Duodenal mucosa (tissue), 2 donors: ENCODE data around the gene SH3GL1.

Experiments
- H3K27ac ChIP-seq: one replicate; pipeline ENCODE4 v1.7.0; 2013; ENCODE audit warnings: low read depth, low read length
- H3K27me3 ChIP-seq, 2 donors: one replicate each; pipeline ENCODE4 v1.7.0; 2013; ENCODE audit warnings: low read length in 2 of 2, control low read depth in 1 of 2; ENCODE audit not compliant: insufficient read depth in 2 of 2, control insufficient read depth in 1 of 2
- H3K36me3 ChIP-seq, 2 donors: one replicate each; pipeline ENCODE4 v1.7.0; 2013; ENCODE audit warnings: low read length in 2 of 2, control low read depth in 1 of 2; ENCODE audit not compliant: insufficient read depth in 2 of 2, control insufficient read depth in 1 of 2
- H3K4me1 ChIP-seq, 2 donors: one replicate each; pipeline ENCODE4 v1.7.0; 2013; ENCODE audit warnings: low read length in 2 of 2, control low read depth in 1 of 2; ENCODE audit not compliant: insufficient read depth in 2 of 2, control insufficient read depth in 1 of 2
- H3K4me3 ChIP-seq, 2 donors: one replicate each; pipeline ENCODE4 v1.7.0; 2013; ENCODE audit warnings: low read length in 2 of 2, low read depth in 1 of 2
- H3K9ac ChIP-seq, 2 donors: one replicate each; pipeline ENCODE4 v1.7.0; 2013; ENCODE audit warnings: low read length in 2 of 2, low read depth in 1 of 2
- H3K9me3 ChIP-seq, 2 donors: one replicate each; pipeline ENCODE4 v1.7.0; 2013; ENCODE audit warnings: low read length in 2 of 2, control low read depth in 1 of 2; ENCODE audit not compliant: control insufficient read depth in 1 of 2

SH3GL1 gene

DNA sequence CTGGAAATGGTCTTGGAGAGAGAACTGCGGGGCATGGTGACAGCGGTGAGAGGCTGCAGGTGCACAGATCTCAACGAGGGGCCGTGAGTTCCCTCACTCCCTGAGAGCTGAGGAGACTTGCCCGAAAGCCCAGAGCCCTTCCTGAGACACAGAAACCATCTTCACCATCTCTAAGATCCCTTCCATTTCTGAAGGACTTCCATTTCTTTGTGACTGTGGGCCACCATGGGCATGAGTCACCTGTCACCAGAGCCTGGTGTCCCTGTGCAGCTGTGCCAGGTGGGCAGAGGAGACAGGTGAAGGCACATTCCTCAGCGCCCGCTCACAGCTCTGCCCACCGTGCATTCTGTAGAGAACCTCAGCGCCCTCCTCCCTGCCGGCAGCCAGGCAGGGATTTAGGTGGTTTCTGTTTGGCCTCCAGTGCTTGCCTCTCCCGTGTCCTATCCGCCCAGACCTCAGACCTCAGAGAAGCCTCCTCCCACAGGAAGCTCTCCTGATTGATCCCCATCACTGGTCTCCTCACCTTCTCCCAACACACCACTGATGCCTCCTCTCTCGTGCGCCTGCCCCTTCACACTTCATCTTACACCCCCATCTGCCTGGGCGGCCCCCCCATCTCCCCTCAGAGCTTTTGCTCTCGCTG lies 24.2 kb downstream of the SH3GL1 start:
- Histone ChIP-seq H3K4me3 (peak overlapping the region in 1 of 2 donors; percentile 46), H3K9ac (peak overlapping the region; percentile 4 to 35), H3K27ac (no peak overlapping the region), H3K4me1 (peaks cover 79 to 81% of the 10 kb centered on the region in 2 donors), H3K36me3 (peaks cover 0 to 22% of the 10 kb centered on the region in 2 donors), H3K27me3 (no peaks in the 10 kb centered on the region), H3K9me3 (no peaks in the 10 kb centered on the region)

DNA sequence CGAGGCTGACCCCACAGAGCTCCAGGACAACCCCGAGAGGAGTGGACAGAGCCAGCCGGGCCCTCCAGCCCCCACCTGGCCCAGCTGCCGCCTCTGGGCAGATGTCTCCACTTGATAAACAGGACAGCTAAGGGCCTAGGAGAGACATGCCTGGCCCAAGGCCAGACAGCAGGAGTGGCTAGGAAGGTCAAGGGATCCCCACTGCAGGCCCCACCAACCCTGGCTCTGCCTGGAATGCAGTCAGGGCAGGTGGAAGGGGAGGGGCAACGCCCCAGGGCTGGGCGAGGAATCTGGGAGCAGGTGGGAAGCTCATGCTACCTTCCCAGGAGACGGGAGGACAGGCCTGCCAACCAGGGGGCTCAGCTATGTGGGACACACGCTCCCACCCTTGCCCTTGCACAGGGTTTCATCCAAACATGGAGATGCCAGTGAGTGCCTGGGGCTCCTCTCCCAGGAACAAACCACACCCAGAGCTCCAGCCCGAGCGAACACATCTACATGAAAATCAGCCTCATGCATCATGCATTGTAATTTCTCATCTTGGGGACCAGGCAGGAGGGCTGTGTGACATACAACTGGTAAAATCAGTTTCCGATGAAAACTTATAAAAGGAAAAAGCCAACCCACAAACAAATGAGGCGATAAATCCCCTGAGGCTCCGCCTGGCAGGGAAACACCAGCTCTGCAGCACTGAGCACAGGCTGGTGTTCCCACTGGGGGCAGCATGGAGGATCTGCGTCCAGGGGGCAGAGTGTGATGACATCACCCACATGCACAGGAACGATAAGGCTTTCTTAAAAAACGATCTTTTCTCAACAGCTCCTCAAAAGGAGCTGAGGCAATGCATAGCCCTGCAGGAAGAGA lies 25.0 kb downstream of the SH3GL1 start:
- no peaks in the 10 kb centered on the region for H3K9me3 ChIP-seq
- peak overlapping the region in 1 of 2 donors; percentile 46 for H3K4me3 ChIP-seq
- H3K9ac ChIP-seq: peak overlapping the region; percentile 4 to 44
- peak overlapping the region; percentile 87 for H3K27ac ChIP-seq
- H3K36me3 ChIP-seq: peaks cover 0 to 22% of the 10 kb centered on the region in 2 donors
- no peaks in the 10 kb centered on the region for H3K27me3 ChIP-seq
- peaks cover 80 to 85% of the 10 kb centered on the region in 2 donors for H3K4me1 ChIP-seq

DNA sequence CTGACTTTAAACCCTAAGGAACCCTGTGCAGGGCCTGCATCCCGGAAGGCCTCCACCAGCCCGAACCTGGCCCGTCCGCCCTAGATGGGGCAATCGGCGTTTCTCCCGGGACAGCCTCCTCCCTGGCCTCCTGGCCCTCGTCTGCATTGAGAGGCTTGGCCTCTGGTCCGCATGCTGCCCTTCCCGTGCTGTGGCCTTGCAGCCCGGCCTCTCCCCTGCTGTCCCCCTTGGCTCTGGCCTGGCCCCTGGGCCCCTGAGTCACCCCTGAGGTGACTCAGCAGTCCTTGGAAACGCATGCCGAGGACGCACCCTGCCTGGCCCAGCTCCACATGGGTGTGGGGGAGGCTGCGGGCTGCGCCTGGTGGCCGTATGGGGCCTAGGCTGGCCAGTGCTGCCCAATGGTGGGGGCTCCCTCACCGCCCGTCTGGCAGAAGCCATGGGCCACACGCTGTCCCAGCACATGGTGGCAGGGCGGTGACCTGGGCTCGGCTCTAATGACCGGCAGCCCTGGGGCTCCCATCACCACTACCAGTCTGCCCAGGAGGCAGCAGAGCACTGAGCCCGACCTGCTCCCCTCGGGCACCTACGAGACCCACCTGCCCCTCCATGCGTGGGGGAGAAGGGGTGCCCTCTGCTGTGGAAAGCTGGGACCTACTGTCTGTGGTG lies 25.7 kb downstream of the SH3GL1 start:
- Histone ChIP-seq H3K4me3 (peak overlapping the region; percentile 28 to 46), H3K4me1 (peaks cover 80 to 85% of the 10 kb centered on the region in 2 donors), H3K27ac (peak overlapping the region; percentile 87)

DNA sequence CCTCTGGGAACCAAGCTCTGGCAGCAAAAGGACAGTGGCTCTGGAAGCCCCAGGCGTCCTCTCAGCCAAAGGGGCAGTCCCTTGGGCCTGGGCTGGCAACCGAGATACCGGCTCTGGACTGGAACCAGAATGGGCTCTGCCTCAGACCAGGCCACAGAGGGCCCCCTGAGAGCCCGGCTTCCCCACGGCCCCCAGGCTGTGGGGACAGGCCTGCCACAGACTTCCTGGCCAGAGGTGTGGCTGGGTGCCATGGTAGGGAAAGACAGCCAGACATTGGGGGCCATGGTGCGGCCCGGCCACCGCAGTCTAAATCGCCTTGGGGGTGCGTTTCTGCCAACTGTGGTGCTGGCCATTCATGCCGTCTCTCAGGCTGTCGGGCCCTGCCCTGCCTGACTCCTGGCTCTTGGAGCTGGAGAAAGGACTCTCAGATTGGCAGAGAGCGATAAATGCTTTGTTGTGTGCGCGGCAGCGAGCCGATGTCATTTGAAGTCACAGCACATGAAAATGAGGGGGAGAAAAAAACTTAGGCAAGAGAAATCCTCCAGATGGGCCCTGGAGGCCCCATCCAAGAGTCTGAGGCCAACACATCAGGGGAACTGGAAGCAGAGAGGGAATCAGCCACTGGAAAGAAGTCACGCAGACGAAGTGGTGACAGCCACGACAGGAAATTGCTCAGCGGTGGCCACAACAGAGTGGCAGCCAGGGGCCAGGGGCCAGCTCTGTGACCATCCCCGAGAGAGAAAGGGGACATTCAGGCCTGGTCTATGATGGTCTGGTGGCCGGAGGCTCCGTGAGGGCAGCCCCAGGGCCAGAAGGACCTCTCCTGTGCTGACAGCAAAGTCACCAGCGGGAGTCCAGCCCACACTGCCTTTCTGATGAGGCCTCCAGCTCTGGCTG lies 26.5 kb downstream of the SH3GL1 start:
- Histone ChIP-seq H3K36me3 (peaks cover 0 to 20% of the 10 kb centered on the region in 2 donors), H3K9ac (peak overlapping the region; percentile 4 to 43), H3K27me3 (no peaks in the 10 kb centered on the region), H3K9me3 (no peaks in the 10 kb centered on the region), H3K4me1 (peaks cover 80 to 84% of the 10 kb centered on the region in 2 donors), H3K4me3 (peak overlapping the region in 1 of 2 donors; percentile 28), H3K27ac (peak overlapping the region; percentile 87)

More for the DNA sequence above, 25.7 kb downstream of the SH3GL1 start:
- Histone ChIP-seq H3K27me3 (no peaks in the 10 kb centered on the region), H3K9me3 (no peaks in the 10 kb centered on the region), H3K36me3 (peaks cover 0 to 22% of the 10 kb centered on the region in 2 donors), H3K9ac (peak overlapping the region; percentile 4 to 44)

DNA sequence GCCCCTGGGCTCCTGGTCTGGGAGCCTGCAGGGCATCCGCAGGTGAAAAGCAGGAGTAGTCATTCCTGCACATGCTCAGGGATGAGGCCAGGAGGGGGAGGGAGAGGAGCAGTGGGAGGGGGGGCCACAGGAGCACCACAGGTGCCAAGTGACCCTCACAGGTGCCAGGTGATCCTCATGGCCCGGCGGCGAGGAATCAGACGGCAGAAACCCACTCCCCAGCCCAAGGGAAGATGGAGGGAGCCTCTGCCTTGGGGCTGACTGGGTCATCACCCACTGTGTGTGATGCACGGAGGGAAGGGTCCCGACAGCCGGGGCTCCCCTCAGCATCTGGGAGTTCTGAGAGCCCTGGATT lies 27.4 kb downstream of the SH3GL1 start:
- Histone ChIP-seq H3K27ac (peak overlapping the region; percentile 87), H3K9me3 (no peaks in the 10 kb centered on the region), H3K4me1 (peaks cover 85 to 86% of the 10 kb centered on the region in 2 donors), H3K9ac (peak overlapping the region in 1 of 2 donors; percentile 43), H3K4me3 (no peak overlapping the region), H3K36me3 (peaks cover 0 to 23% of the 10 kb centered on the region in 2 donors), H3K27me3 (no peaks in the 10 kb centered on the region)

DNA sequence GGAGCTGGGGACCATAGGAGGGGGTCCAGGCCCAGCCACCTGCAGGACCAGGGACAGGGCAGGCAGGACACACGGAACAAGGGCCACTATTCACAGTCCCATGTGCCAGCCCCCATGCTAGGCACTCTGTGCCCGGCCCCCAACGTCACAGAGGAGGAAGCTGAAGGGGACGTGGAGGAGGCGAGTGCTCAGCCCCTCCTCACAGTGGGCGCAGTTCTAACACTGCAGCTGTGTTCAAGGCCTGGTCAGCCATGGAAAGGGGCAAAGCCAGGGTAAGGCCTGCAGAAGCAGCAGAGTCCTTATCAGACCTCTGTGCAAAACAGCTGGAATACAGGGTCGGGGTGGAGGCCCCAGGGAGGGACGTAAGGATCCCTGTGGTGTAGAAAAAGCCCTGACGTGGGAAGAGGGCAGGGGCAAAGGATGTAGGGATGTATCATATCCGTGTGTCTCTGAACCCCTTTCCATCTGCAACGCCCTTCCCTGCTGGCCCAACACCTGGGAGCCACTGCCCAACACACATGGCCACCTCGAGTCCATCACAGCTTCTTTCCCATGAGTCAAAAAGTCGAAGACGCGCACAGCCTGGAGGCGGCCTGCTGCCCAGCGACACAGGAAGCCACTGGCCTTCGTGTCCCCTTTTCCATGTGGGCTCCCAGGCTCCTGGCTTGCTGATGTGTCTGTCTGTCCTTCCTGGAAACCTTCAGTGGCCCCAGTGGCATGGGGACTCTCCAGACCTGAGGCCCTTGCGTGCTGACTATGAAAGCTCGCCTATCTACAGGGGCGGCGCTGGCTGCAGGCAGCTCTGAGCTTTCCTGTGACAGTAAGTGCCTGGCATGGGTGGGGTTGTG lies 28.0 kb downstream of the SH3GL1 start:
- H3K27ac ChIP-seq: no peak overlapping the region
- peaks cover 0 to 25% of the 10 kb centered on the region in 2 donors for H3K36me3 ChIP-seq
- H3K27me3 ChIP-seq: no peaks in the 10 kb centered on the region
- no peak overlapping the region for H3K9ac ChIP-seq
- H3K4me1 ChIP-seq: peaks cover 80 to 84% of the 10 kb centered on the region in 2 donors
- no peak overlapping the region for H3K4me3 ChIP-seq
- H3K9me3 ChIP-seq: no peaks in the 10 kb centered on the region

DNA sequence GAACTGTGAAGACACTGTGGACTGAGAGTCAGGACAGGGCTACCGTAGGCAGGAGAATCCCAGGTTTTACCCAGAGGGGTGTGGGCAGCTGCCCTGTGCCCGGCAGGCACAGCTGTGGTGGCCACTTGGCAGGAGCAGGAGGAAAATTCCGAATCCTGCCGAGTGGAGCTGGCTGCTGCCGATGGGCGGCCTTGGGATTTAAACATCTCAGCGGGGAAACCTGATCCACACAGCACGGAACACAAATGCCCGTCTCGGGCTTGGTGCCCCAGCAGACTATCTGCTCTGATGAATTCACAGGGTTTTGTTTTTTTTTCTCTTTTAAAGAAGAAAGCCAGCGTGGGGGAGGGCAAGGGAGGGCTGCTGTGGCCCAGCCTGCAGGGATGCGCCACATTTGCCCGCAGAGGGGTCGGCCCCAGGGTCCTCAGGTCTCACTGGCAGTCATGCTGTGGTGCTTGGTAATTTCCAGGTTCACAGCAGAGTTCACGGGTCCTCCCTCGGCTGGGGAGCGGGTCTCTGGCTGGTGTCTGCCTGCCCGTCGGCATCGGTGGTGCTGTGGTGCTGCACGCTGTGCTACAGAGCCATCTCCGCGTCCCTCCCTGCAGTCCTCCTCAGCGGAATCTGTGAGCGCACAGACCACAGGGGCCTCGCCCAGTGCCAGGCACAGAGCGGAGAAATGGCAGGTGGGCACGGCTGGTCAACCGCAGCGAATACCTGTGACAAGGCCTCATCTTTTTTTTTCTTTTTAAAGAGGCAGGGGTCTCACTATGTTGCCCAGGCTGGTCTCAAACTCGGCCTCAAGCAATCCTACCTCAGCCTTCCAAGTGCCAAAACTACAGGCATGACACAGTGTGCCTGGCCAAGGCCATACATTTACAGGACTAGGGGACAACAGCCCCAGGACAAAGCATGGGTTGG lies 28.8 kb downstream of the SH3GL1 start:
- H3K4me1 ChIP-seq: peaks cover 71 to 75% of the 10 kb centered on the region in 2 donors
- peaks cover 0 to 30% of the 10 kb centered on the region in 2 donors for H3K36me3 ChIP-seq
- no peak overlapping the region for H3K9ac ChIP-seq
- no peak overlapping the region for H3K4me3 ChIP-seq
- H3K27me3 ChIP-seq: no peaks in the 10 kb centered on the region
- H3K27ac ChIP-seq: no peak overlapping the region
- no peaks in the 10 kb centered on the region for H3K9me3 ChIP-seq

DNA sequence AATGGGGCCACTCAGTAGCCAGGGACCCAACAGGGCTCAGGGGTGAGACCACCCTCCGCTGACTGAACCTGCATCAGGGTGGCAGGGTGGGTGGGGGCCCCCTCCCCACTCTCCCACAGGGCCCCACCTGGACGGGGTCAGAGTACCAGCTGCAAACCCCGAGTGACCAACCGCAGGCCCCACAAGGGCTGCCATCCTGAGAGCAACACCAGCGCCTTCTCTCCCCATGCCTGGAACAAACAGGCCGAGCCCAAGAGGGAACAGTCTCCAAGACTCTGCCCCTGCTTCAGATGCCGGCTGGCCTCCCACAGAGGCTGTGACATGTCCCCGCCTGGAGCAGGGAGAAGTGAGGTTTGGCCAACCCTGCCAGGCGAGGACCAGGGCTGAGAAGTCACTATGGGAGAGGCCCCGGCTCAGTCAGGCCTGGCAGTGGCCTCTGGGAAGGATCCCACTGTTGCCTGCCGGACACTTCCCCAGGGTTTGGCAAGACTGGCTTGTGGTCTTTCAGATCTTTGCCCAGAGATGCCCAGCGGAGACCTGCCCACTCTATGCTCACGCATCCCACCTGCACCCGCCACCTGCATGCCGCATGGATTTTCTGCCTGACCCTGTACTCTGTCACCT lies 29.8 kb downstream of the SH3GL1 start:
- peaks cover 5 to 40% of the 10 kb centered on the region in 2 donors for H3K36me3 ChIP-seq
- H3K27me3 ChIP-seq: no peaks in the 10 kb centered on the region
- peak overlapping the region; percentile 56 to 66 for H3K9ac ChIP-seq
- peaks cover 61 to 65% of the 10 kb centered on the region in 2 donors for H3K4me1 ChIP-seq
- H3K4me3 ChIP-seq: peak overlapping the region; percentile 58 to 61
- H3K27ac ChIP-seq: no peak overlapping the region
- H3K9me3 ChIP-seq: no peaks in the 10 kb centered on the region
